Stimulated activated naive CD4-positive, alpha-beta T cell treated with Interleukin-2 at 50 U/mL for 16 hours (primary cell): ENCODE data around the gene ZBTB17.
"Not testable (repeated sequence)": the region's sequence is repeated elsewhere in the genome, so short reads cannot be mapped to it uniquely, and the experiment has no call there.

Source experiments
- DNase-seq: peaks from one replicate; lab custom pipeline; 2025; lab: John Stamatoyannopoulos, UW

Gene ZBTB17

DNA sequence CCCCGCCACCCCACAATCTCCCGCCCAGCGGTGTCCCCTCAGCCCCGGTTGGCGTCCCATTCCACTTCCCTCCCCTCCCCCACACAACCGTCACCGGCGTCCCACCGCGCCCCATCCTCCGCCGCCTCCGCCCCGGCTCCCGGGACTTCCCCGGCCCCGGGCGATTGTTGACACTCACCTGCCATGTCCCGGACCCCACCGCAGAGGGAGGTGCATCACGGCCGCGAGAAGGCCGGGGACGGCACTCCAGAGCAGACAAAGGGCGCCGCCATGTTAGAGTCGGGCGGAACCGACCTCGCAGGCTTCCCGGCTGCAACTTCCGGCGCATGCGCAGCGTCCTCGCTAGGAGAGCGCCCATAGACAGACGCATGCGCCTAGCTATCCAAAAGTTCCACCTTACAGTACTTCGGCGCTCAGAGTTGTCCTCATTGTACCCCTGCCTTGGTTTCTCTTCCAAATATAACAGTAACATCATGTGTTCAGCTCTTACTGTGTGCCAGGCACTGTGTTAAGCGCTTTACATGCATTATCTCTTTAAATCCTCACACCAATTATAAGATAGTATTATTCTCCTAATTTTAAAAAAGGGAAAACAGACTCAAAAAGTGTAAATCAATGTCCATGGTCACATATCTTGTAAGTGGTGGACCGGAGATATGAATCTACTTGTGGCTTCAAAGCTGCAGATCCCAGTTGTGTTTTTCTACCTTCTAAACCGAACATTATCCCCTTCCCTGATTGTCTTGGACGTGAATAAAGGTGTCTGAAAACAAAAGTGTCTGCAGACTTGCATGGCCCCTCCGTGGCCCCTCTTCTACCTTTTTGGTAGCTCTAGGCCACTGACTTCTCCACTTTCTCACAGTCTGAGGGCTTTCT lies at the start of gene ZBTB17:
ZBTB17 (minus strand) TSS at position 297 of the 876 bp plus-strand sequence. CDS start 27,606 bp downstream, outside the sequence.
- peak; percentile 96 for DNase-seq

DNA sequence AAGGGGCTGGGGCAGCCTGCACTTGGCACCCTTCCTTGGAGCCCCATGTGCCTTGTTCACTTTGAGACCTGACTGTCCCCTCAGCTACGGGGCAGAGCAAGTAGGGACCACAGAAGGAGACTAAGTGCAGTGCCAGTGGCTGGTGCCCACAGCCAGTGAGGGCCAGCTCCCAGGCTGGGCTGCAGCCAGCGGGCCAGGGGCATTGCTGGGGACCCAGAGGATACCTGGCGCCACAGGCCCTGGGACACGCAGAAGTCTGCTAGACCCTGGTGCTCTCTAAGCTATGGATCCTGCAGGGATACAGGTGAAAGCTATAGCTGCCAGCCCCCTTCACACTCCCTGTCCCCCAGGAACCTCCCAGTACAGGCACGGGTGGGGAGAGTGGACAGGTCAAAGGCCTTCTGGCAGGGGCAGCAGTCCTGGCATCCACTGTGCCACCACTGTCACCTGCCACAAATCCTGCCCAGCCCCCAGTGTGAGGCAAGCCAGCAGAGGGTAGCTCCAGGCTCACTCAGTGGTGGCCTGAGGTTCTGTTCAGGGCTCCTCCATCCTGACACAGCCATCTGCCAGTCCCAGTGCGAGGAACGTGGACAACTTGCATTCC lies 47.3 kb upstream of the ZBTB17 start:
- DNase-seq: no peak

DNA sequence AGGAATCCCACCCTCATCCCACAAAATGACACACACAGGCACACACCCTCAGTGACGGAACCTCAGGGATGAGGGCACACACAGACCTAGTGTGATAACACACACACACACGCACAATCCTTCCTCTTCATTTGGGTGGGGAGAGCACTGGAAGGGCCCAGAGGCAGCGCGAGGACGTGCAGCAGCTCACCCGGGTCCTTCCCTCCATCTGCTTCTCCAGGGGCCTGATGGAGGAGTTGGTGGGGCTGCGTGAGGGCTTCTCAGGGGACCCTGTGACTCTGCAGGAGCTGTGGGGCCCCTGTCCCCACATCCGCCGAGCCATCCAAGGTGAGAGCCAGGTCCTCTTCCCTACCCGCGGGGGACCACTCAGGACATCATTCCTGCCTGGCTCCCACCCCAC lies 46.5 kb upstream of the ZBTB17 start:
- DNase-seq: no peak

DNA sequence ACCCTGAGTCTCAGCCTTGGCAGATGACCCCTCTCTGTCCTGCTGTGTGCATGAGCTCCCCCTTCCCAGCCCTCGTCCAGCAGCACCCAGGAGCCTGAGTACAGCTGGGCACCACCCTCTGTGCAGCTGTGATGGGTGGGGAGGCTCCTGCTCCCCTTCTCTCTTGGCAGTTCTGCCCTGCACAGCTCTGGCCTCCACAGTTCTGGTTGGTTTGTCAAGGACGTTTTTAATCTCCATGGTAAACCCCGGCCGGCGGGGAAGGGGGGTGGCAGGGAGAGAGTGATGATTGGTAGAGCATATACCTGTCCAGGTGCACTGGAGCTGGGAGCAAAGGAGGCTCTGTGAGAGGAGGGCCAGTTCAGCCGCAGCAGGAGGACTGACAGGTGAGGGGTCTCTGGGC lies 45.8 kb upstream of the ZBTB17 start, which contains the start of gene CLCNKA:
CLCNKA (plus strand) TSS at position 356 of the 400 bp plus-strand sequence. CDS start 584 bp downstream, outside the sequence.
- no peak for DNase-seq

DNA sequence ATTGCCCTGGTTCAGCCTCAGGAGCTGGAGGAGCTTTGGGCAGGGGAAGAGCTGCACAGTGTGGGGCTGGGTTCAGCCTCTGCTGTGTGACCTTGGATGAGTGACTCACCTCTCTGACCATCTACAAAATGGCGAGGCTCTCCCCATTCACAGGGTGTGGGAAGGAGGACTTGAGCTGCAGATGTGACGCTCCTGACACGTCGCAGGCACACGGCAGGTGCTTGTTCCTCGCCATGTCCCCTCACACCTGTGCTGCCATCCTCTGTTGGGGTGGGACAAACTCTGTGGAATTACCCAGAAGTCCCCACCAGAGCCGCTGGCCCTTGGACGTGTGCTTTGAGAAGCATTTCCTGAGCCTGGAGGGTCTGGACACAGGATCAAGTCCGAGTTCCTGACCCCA lies 45.0 kb upstream of the ZBTB17 start:
- DNase-seq: not testable (repeated sequence)

DNA sequence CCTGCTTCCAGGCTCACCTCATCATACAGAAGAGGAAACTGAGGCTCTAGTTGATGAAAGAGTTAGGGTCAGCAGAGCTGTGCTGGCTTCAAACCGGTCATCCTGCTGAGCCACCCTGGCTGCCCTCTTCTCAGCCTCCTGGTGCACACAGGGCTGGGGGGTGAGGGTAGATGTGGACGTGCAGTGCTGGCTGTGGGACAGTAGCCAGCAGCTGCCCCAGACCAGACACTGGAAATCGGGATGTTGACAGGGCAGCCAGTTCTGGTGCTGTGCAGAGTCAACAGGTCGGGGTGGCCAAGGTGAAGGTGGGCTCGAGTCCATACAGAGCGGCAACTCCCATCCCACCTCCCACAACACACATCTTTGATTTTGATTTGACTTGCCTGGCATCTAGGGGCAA lies 44.4 kb upstream of the ZBTB17 start:
- DNase-seq: no peak

DNA sequence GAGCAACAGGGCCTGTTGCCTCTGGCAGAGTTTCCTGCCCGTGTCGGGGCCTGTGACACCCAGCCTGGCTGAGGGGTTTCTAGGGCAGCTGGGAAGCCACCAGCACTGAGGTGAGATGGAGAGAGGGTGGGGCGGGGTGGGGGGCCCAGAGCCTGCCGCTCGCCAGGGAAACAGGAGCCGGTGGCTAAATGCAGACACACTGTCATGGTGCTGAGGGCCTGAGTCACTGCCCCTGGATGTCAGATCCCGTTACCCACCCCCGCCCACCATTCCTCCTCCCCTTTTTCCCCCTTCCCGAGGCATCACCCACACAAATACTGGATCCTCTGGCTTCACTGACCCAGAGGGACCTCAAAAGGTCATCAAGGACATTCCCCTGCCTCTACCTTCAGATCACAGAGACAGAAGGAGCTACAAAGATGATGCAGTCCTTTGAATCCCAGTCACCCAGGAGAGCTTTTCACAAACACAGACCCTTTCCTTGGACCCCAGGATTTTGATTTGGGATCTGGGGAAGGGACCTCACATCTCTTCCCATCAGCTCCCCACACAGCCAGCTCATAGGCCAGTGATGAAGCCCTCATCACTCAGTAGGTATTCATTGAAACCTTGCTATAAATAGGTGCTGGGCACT lies 43.9 kb upstream of the ZBTB17 start:
- no peak for DNase-seq

DNA sequence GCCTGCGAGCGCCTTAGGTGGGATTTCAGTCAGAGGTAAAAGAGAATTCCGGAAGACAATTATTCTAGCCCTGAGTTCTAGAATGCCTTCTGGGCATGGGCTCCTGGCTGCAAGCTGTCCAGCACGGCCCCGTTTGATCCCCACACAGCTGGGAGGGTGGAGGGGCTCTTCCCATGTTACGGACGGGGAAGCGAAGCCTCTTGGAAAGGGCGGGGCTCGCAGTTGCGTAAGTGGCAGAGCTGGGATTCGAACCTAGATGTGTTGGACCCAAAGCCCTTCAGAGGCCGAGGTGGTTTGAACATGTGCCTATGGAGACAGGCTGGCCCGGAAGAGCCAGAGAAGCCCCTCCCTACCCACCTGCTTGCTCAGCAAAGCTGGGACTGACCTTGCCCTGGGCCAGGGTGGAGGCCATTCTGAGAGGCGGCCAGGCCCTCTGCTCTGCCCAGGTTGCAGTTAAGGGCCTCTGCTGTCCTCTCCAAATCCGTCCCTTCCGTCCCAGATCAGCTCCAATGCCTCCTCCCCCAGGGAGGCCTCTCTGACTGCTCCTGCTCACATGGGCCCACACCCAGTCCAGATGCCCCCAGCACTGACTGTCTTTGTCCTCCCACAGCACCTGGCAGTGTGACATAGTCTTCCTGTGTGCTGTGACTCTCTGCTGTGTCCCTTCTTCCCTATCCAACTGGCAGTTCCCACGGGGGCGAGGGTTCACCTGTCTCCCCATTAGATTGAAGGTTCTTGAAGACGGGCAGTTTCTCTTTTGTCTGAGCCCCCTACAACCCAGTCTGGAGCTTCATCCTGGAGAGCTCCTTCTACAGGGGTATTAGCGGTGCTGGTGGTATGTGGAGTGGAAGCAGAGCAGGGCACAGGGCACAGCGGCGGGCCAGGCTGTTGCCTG lies 43.1 kb upstream of the ZBTB17 start:
- no peak for DNase-seq

DNA sequence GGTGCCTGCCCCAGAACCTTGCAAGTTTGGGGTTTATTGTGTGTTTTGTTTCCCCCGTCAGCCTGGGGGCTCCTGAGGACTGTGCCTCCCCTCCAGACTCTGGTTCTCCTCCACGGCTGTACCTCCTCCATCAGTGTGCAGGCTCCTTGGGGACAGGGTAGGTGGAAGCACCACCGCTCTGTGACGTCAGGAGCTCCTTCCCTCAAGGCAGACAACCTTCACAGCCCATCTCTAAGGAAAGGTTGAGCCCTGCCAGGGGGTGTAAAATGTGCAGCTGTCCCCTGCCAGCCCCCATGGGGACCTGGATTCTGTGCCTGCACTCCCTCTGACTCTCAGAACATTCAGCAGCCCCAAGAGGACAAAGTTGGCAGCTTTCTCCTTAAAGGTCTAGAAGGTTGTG lies 42.4 kb upstream of the ZBTB17 start:
- no peak for DNase-seq

DNA sequence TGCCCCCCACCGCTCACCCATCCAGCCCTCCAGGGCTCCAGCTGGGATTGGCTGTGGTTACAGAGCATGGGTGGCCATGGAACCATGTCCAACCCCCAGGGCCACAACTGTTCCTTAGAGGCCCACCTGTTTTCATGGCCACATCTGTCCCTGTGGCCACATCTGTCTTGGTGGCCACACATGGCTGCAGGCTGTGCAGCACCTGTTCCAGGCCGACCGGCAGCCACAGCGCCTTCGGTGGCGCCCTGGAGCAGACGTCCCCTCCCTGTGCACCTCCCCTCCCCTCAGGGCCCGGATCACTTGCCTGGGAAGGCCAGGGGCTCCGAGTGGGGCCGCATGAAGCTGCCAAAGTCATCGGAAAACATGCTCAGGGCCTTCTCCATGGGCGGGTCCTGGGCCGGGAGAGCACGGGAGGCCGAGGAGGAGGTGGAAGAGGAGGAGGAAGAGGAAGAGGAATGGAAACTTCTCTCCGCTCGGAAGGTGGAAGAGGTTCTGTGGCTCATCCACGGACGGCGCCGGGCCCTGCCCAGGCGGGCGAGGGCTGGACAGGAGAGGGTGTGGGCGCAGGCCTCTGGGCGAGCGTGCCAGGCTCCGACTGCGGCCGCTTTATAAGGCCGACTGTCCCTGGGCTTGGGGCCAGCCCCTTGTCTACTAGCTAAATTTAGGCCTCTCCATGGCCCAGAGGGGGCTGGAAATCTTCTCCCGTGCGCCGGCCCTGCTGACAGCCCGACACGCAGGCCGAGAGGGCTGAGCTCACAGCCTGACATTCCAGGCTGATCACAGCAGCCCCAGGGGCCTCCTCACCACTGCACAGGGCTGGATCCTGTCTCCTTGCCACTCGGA lies 41.8 kb upstream of the ZBTB17 start, which contains the start of gene HSPB7:
HSPB7 (minus strand) TSS at position 583 of the 843 bp plus-strand sequence; CDS start at position 503, 80 bp downstream.
- no peak for DNase-seq

DNA sequence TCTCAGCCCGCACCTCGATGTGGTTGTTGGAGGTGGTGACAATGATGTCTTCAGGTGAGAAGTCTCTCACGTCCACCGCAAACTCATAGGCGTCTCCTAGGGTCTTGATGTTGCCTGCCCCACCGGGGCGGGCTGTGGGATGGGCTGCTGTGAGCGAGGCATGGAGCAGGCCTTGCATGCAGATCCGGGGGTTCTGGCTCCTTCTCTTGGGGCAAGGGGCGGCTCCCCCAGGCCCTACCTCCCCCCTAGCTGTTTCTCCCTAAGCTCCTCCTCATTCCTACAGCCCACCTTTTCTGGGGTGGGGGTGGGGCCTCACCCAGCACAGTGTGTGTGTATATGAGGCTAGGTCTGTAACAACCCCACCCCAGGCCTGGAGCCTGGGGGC lies 41.2 kb upstream of the ZBTB17 start:
- no peak for DNase-seq

DNA sequence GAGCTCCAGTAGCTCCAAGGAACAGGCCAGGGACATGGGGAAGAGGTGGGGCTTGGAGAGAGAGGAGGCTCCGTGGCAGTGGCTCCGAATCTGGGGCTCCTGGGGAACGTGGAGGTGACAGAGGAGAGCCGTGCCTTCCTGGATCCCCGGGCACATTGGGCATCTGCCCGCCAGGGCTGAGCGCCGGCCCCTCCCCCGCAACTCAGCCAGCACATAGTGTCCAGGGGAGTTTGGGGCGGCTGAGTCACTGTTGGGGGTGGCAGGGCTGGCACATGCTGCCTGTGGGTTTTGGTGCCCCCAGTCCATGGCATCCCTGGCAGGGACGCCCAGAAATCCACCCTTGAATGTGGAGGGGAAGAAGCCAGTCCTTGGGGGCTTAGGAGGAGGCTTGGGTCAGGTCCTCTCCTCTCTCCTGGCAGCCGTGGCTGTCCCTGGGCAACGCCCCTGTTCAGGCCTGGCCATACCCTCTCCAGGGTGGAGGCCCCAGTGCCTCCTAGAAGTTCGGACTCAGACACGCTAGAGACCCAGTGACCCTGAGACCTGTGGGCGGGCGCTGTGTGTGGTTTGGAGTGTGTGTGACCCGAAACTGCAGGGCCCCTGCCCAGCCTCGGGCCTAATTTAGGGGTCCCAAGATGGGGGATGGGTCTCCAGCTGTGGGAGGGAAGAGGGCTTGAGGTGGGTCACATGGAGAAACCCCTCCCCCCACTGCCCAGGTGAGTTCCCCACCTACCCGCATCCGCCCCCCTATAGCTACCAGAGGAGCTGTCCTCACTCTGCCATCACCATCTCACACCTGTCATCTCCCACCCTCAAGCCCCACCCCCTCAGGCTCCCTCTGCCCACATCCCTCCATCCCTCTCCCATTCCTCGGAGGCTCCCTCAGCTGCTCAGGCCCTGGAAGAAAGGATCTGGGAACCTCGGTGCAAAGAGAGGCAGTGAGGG lies 40.3 kb upstream of the ZBTB17 start:
- DNase-seq: no peak

DNA sequence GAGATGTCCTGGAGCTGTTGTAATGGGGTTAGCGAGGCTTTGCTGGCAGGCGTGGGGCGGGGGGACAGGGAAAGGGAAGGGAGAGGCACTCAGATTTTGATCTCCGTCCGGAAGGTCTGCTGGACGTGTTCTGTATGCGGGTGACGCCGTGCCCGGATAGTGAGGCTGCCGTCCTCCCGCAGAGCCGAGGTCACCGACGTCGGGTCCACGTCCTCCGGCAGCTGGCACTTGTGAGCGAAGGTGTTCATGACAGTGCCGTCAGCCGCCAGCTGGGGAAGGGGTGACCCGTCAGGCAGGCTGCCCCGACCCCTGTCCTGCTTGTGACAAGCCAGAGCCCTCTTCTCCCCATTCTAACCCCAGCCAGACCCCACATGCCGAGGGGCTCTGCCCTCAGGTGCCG lies 39.6 kb upstream of the ZBTB17 start:
- DNase-seq: no peak

DNA sequence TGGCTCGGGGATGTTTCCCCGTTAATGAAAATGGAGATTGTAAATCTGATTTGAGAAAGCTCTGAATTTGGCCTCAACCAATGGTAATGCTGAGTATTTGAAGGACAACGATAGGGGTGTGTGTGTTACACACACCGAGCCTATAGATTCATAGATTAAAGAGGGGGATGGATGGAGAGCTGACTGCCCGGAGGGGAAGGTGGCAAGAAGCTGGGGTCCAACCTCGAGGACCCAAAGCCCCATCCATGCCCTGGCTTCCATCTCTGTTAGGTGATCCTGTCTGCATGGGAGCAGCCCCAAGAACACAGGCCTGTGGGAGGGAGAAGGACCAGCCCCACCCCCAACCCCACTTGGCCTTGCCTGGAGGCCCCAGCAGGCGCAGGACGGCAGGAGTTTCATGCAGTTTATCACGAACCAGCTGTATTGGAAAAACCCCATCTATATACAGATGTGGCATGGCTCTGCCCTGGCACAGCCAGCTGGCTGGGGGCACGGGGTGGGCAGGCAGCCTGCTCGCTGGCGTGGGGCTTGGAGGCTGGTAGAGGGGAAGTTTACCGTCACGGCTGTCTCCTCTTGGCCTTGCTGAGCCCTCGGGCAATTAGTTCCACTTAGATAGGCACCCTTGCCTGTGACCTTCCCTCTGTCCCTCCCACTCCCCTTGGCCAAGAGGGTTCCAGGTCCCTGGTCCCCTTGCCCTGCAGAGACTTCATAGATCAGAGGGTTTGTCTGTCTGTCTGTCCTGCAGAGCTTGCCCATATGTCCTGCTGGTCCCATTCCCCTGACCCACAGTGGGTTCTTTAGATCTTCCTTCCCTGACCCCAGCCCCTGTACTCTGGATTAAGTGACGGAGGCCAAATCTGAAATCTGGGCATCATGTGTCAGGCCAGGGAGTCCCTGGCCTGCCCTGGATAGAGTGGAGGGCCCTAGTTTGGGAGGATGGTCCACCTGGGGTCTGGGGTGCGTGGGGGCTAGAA lies 38.9 kb upstream of the ZBTB17 start:
- DNase-seq: no peak

DNA sequence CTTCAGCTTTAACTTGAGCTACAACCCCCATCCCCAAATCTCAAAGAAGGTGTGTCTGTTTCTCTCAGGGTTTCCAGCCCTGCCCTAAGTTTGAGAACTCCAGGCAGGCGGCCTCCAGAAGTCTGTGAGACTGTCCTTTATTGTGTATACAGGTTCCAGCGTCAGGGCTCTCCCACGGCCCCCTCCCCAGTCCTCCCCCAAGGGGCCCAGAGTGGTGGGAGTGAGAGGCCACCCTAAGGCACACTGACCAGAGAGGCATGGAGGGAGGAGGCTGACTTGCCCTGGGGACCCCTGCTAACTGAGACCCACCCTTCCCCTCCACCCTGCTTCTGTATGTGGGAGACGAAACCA lies 38.0 kb upstream of the ZBTB17 start:
- no peak for DNase-seq

DNA sequence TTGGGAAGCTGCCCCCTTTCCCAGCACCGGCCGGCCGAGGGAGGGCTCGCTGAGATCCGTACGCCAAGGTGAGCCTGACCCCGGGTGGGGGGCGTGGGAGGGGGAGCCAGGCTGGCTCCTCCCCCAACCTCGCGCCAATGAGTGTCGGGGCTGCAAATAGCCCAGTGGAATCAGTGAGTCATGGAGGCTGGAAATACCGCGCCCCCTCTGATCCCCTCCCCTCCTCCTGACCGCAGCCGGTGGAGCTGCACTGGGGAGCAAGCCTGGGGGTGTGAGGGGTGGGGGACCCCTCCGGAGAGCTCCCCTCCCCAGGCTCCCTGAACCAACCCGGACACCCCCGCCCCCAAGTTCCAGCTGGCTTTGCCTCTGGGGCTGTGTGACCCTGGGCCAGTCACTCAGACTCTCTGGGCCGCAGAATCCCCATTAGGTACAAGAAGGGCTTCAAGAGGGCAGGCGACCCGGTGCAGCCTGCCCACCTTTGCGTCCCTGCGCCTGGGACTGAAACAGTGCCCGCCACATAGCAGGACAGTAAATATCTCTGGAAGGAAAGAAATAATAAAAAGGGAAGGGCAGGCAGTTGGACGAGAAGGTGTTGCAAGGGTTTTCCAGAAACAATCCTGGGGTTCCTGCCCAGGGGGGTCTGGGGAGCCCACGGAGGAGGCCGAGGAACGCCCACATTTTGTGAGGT lies 37.5 kb upstream of the ZBTB17 start:
- peak; percentile 29 for DNase-seq

DNA sequence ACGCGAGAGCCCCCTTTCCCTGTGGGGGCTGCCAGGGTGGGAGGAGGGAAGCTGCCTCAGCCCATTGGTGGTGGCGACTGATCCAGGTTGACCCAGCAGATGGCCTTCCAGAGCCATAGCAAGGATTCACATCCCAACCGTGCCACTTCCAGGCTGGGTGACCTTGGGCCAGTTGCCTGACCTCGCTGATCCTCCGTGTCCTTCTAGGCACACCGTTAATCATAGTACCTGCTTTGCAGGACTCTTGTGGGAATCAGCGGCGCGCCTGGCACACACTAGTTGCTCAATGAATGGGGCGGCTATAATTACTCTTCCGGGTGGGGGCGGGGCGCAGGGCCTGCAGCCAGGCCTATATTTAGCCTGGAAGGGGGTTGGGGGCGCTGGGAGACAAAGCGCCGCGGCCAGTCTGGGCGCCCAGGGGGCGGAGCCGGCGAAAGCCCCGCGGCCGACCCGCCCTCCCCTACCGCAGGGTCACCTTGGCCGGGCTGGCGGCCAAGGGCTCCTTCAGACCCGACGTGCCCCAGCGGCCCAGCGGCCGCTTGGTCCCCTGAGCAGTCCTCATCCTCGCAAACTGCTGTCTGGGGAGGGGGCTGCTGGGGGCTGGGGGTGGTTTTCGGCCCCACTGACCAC lies 36.8 kb upstream of the ZBTB17 start:
- DNase-seq: peak; percentile 9
